HepG2 (cell line): ENCODE data around the gene TKFC. TPM values are rescaled to one million over a fixed set of nuclear protein-coding genes. Genes with fewer than 3 reads are reported as not detected.
A peak's percentile ranks its signal among the peaks of the same experiment; 100 is the strongest.

Experiments used
- ATAC-seq: fragments of 200-7000 bp; cut with Tn5 transposase; 3 replicates; pipeline ENCODE4 v1.9.1; 2020; ENCODE audit warnings: mild to moderate bottlenecking, moderate library complexity
- BruUV-seq: library from RNA; stranded (reverse); fragments of 400-500 nt; replicated peaks from 2 replicates; lab custom pipeline; 2021; lab: Mats Ljungman, UMichigan
- CTCF ChIA-PET: fragments of 300-600 bp; formaldehyde crosslinking; extraction: SDS; loops from one replicate; lab custom pipeline; 2021; ENCODE audit warnings: low total read pairs, inconsistent platforms, low intra/inter-chr PET ratio; lab: Yijun Ruan, JAX
- POLR2A ChIA-PET: fragments of 350-600 bp; sonication (Branson Sonifier 250); formaldehyde crosslinking; loops from one replicate; lab custom pipeline; 2020; ENCODE audit warnings: antibody characterized with exemption, inconsistent platforms; lab: Yijun Ruan, JAX
- DNase-seq: peaks from one replicate; pipeline ENCODE4 v3.0.0-alpha.2; 2015; ENCODE audit warnings: low spot score
- FAIRE-seq: peaks from 3 replicates; lab custom pipeline; 2011; peaks lifted over from hg19 to GRCh38; lab: Jason Lieb, UNC
- H2AFZ ChIP-seq: one replicate; pipeline ENCODE4 v1.6.1; 2011; ENCODE audit warnings: low read length, inconsistent platforms
- H3K27ac ChIP-seq: fragments of 300-600 bp; 3 replicates; pipeline ENCODE4 v1.8.0; 2011; ENCODE audit warnings: mixed run types, mild to moderate bottlenecking, mixed read lengths, low read length, inconsistent platforms; ENCODE audit not compliant: insufficient read depth; ENCODE audit errors: extremely low read length
- H3K27me3 ChIP-seq, 2 experiments: fragments of 200-600 bp in 1 of 2; 2 replicates in 1 of 2; 3 replicates in 1 of 2; pipeline versions ENCODE4 v1.6.0 to v1.8.0; 2011; ENCODE audit warnings: low read length in 2 of 2, mild to moderate bottlenecking in 2 of 2, moderate library complexity in 2 of 2, inconsistent platforms in 1 of 2; ENCODE audit not compliant: insufficient read depth in 2 of 2, control insufficient read depth in 1 of 2
- H3K36me3 ChIP-seq, 2 experiments: fragments of 200-600 bp in 1 of 2; replicated peaks in 1 of 2; 2 replicates in 1 of 2; 3 replicates in 1 of 2; pipeline versions ENCODE4 v1.5.1 to v1.8.0; 2011; ENCODE audit warnings: low read length in 2 of 2, inconsistent platforms in 1 of 2; ENCODE audit not compliant: insufficient read depth in 2 of 2, control insufficient read depth in 1 of 2
- H3K4me1 ChIP-seq: 2 replicates; pipeline ENCODE4 v1.5.1; 2012; ENCODE audit warnings: low read length, inconsistent platforms; ENCODE audit not compliant: insufficient read depth
- H3K4me2 ChIP-seq: 2 replicates; pipeline ENCODE4 v1.6.0; 2011; ENCODE audit warnings: low read depth, low read length, inconsistent platforms
- H3K4me3 ChIP-seq, 3 experiments: fragments of 200-600 bp in 1 of 3; sonication (generic), shearing (Covaris generic) in 1 of 3; replicated peaks in 1 of 3; 2 replicates each; pipeline ENCODE4 v1.5.1; 2011 to 2016; ENCODE audit warnings: low read length in 3 of 3, inconsistent platforms in 2 of 3, low read depth in 2 of 3, mild to moderate bottlenecking in 2 of 3, control low read depth in 1 of 3, mixed read lengths in 1 of 3; ENCODE audit not compliant: insufficient read depth in 1 of 3
- H3K79me2 ChIP-seq: one replicate; pipeline ENCODE4 v1.6.1; 2011; ENCODE audit warnings: low read length, inconsistent platforms; ENCODE audit not compliant: insufficient read depth
- H3K9ac ChIP-seq: 2 replicates; pipeline ENCODE4 v1.6.0; 2011; ENCODE audit warnings: mild to moderate bottlenecking, low read depth, low read length, inconsistent platforms; ENCODE audit not compliant: insufficient read depth
- H3K9me3 ChIP-seq: 2 replicates; pipeline ENCODE4 v1.5.1; 2012; ENCODE audit warnings: mild to moderate bottlenecking, low read length
- H4K20me1 ChIP-seq: 2 replicates; pipeline ENCODE4 v1.6.0; 2011; ENCODE audit warnings: inconsistent platforms, mild to moderate bottlenecking, low read length, moderate library complexity; ENCODE audit not compliant: insufficient read depth
- ARID2 ChIP-seq: sonication (generic); formaldehyde crosslinking; IDR thresholded peaks from 2 replicates; pipeline ENCODE4 v1.8.1; 2022; ENCODE audit warnings: mild to moderate bottlenecking, missing genetic modification reagents, borderline replicate concordance
- CCDC6 ChIP-seq: sonication (generic); formaldehyde crosslinking; IDR thresholded peaks from 2 replicates; pipeline ENCODE4 v1.8.1; 2022; ENCODE audit warnings: mild to moderate bottlenecking, missing genetic modification reagents, moderate library complexity
- DZIP1 ChIP-seq: sonication (generic); formaldehyde crosslinking; IDR thresholded peaks from 2 replicates; pipeline ENCODE4 v1.5.0; 2020; ENCODE audit warnings: mild to moderate bottlenecking, missing genetic modification reagents
- ETV5 ChIP-seq: IDR thresholded peaks from 2 replicates; pipeline ENCODE4 v1.6.1; 2018; ENCODE audit warnings: missing biosample characterization, missing genetic modification reagents, inconsistent platforms, borderline replicate concordance
- FOXK2 ChIP-seq: fragments of 450-650 bp; IDR thresholded peaks from 2 replicates; pipeline ENCODE4 v1.6.1; 2016
- FOXM1 ChIP-seq: sonication (generic); formaldehyde crosslinking; IDR thresholded peaks from 2 replicates; pipeline ENCODE4 v1.5.0; 2020; ENCODE audit warnings: missing genetic modification reagents
- HES4 ChIP-seq: sonication (generic); formaldehyde crosslinking; IDR thresholded peaks from 2 replicates; pipeline ENCODE4 v1.9.0; 2021; ENCODE audit warnings: mild to moderate bottlenecking, missing genetic modification reagents, borderline replicate concordance
- IRF9 ChIP-seq: sonication (generic); formaldehyde crosslinking; IDR thresholded peaks from 2 replicates; pipeline ENCODE4 v1.8.0; 2022; ENCODE audit warnings: missing genetic modification reagents, mild to moderate bottlenecking, borderline replicate concordance
- KDM5A ChIP-seq: fragments of 200-600 bp; sonication (generic); IDR thresholded peaks from 2 replicates; pipeline ENCODE4 v1.7.0; 2018; ENCODE audit warnings: antibody characterized with exemption, mild to moderate bottlenecking, low read length, borderline replicate concordance
- MXD4 ChIP-seq: IDR thresholded peaks from 2 replicates; pipeline ENCODE4 v1.6.1; 2016; ENCODE audit warnings: mild to moderate bottlenecking, missing biosample characterization, missing genetic modification reagents
- NAIF1 ChIP-seq: sonication (generic); formaldehyde crosslinking; IDR thresholded peaks from 2 replicates; pipeline ENCODE4 v1.5.0; 2020; ENCODE audit warnings: mild to moderate bottlenecking, missing genetic modification reagents, borderline replicate concordance
- SAP130 ChIP-seq: IDR thresholded peaks from 2 replicates; pipeline ENCODE4 v1.6.1; 2016; ENCODE audit warnings: low read depth
- TGIF2 ChIP-seq: IDR thresholded peaks from 2 replicates; pipeline ENCODE4 v1.6.1; 2016; ENCODE audit warnings: control low read depth, missing compliant biosample characterization
- THYN1 ChIP-seq: sonication (generic); formaldehyde crosslinking; IDR thresholded peaks from 2 replicates; pipeline ENCODE4 v1.8.1; 2023; ENCODE audit warnings: low read depth, mild to moderate bottlenecking, moderate library complexity, missing genetic modification reagents, borderline replicate concordance
- WIZ ChIP-seq: sonication (generic); formaldehyde crosslinking; IDR thresholded peaks from 2 replicates; pipeline ENCODE4 v1.5.1; 2020; ENCODE audit warnings: mild to moderate bottlenecking, missing genetic modification reagents
- ZBTB44 ChIP-seq: sonication (generic); formaldehyde crosslinking; IDR thresholded peaks from 2 replicates; pipeline ENCODE4 v1.4.0; 2020; ENCODE audit warnings: missing genetic modification reagents
- ZNF543 ChIP-seq: sonication (generic); formaldehyde crosslinking; IDR thresholded peaks from 2 replicates; pipeline ENCODE4 v1.4.0; 2020; ENCODE audit warnings: mild to moderate bottlenecking, missing genetic modification reagents
- ZNF792 ChIP-seq: IDR thresholded peaks from 2 replicates; pipeline ENCODE4 v1.6.1; 2016
- ZSCAN12 ChIP-seq: sonication (generic); formaldehyde crosslinking; IDR thresholded peaks from 2 replicates; pipeline ENCODE4 v1.9.0; 2021; ENCODE audit warnings: mild to moderate bottlenecking, missing genetic modification reagents
- WGBS: methylation state at CpG from one replicate; pipeline ENCODE4 v1.1.6; 2017; ENCODE audit warnings: low lambda C conversion rate; 5-methylcytosine and 5-hydroxymethylcytosine counted together
- in situ Hi-C: cut with HindIII; loops from 2 replicates; pipeline ENCODE4 v1.10.0; 2017; ENCODE audit warnings: low pct_unique_long_range_greater_than_20kb; ENCODE audit not compliant: extremely low pct_ligation_motif_present
- intact Hi-C: fragments of 100-400 bp; cut with micrococcal nuclease; formaldehyde crosslinking; loops from one replicate; pipeline ENCODE4 v1.10.0; 2022; ENCODE audit not compliant: unreplicated experiment
- polyA plus RNA-seq, 8 experiments: library from polyadenylated mRNA; depleted of rRNA in 3 of 8; stranded (reverse) in 7 of 8; unstranded in 1 of 8; fragments of >200 nt; fragmentation: Illumina TruSeq in 4 of 8; extraction: Trizol in 4 of 8; gene quantifications; 2 replicates each; pipeline versions ENCODE4 v1.2.1 to v1.2.3, GENCODE V29; 2011 to 2016; ENCODE audit warnings: low read depth in 4 of 8, missing spikeins in 1 of 8, mixed read lengths in 1 of 8; ENCODE audit not compliant: insufficient read depth in 1 of 8
- total RNA-seq, 5 experiments: library from RNA; depleted of rRNA; stranded (reverse); fragments of >200 nt; fragmentation: Illumina TruSeq; extraction: Trizol; gene quantifications; 2 replicates each; pipeline ENCODE4 v1.2.3, GENCODE V29; 2016; ENCODE audit warnings: low read depth in 1 of 5

TKFC gene
- total and polyA plus RNA-seq, 2 of the 13 experiments (the other 11 are each of a cell fraction or from before 2014, with no cell fraction given): 147 to 197 TPM

DNA sequence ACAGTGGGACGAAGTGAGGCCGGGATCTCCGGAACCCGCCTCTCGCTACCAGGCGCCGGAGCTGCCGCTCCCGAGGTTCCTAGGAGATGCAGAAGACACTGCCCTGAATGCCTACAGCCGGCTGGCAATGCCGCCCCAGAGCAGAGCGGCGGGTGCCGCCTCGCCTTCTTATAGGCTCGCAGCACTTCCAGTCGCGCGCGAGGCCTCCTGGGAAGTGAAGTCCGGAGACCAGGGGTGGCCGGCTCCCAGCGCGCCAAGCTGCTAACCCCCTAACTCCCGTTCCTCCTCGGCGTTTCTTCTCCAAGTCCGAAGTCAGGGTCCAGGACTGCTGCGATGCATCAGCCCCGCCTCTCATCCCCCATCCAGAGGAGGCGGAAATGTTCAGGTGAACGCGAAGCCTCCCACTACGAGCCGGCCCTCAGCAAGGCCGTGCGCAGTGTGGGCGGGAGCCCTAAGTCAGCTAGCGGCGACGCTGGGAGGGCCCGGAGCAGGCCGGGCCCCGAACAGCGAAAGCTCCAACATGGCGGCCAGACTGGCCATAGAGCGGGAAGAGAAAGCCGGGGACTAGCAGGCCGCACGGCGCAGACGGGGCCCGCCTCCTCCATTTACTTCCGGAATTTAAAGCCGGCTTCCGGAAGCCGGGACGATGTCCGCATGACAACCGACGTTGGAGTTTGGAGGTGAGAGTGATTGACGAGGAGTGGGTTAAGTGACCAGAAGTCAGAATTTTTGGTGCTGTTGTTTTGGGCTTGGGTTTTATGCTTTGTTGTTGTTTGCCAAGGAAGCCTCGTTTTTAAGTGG lies 28.9 kb downstream of the TKFC start, which contains the start of the genes CYB561A3 and TMEM138 (continued):
- 0 out of 2 replicates have a peak, but pooled peaks have one; percentile 61 for TF ChIP-seq IRF9
- TF ChIP-seq THYN1 (CRISPR knock-in tag): 0 out of 2 replicates have a peak, but pooled peaks have one; percentile 74
- peak; percentile 12; the same call in 1 of the 2 replicates for TF ChIP-seq ZSCAN12
- peak; percentile 83 for TF ChIP-seq ZNF543 (CRISPR knock-in tag)
- peak; percentile 34; the same call in 1 of the 2 replicates for TF ChIP-seq WIZ
- peak; percentile 58; the same call in 1 of the 2 replicates for TF ChIP-seq NAIF1
- TF ChIP-seq ZBTB44: peak; percentile 4
- TF ChIP-seq FOXK2: no peak
- TF ChIP-seq ZNF792: peak; percentile 68; the same call in 1 of the 2 replicates

DNA sequence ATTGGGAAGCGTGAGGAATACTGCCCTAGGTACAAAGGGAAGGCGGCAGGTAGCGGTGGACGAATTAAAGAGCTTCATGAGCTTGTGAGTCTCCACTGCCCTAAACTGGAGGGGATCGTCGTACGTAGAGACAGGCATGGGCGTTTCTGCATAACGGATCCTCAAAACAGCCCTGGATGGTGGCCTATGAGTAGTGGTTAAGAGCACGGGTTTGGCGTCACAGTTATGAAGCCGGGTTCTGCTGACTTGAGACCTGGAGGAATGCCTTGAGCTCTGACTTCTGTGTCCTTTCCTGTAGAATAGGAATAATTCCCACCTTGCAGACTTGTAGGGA lies 29.5 kb downstream of the TKFC start:
- Histone ChIP-seq H2AFZ (peak overlapping the region; percentile 32), H3K9ac (peak overlapping the region; percentile 98), H3K79me2 (peaks cover 17% of the 10 kb centered on the region), H3K27ac (peak overlapping the region; percentile 98), H3K36me3 (peaks cover 7 to 29% of the 10 kb centered on the region in 2 experiments), H3K4me1 (peaks cover 30% of the 10 kb centered on the region), H3K4me2 (peak overlapping the region; percentile 81), H4K20me1 (no peaks in the 10 kb centered on the region), H3K9me3 (no peaks in the 10 kb centered on the region), H3K27me3 (no peaks in the 10 kb centered on the region; a peak in 1 of 5 replicates), H3K4me3 (peak overlapping the region; percentile 74 to 80 (median 80))
- CTCF ChIA-PET: no interaction called here
- FAIRE-seq: no peak
- peak; percentile 20 for ATAC-seq
- BruUV-seq: TSS peak; percentile 72
- intact Hi-C loops (loop anchor here (2.0 kb wide), 1 partner anchor 28 kb away; no protein-coding TSS in a partner anchor), in situ Hi-C loops (no loop called here)
- peak; percentile 35 for DNase-seq
- POLR2A ChIA-PET: interaction anchor here (0.8 to 9.9 kb wide), 19 partner anchors 8 to 68 kb away, joined by 3 to 146 read pairs (median 12); partner anchors contain the start of genes CPSF7, DDB1, SDHAF2 and TKFC
- 0% methylated on average over 7 of the region's 12 CpGs for WGBS
- TF ChIP-seq TGIF2 (CRISPR knock-in tag) (peak; percentile 62; the same call in 1 of the 2 replicates), MXD4 (CRISPR knock-in tag) (no peak), DZIP1 (no peak), ARID2 (CRISPR knock-in tag) (0 out of 2 replicates have a peak, but pooled peaks have one; percentile 1), HES4 (CRISPR knock-in tag) (no peak), ETV5 (CRISPR knock-in tag) (no peak), KDM5A (0 out of 2 replicates have a peak, but pooled peaks have one; percentile 71), FOXM1 (CRISPR knock-in tag) (no peak), SAP130 (CRISPR knock-in tag) (peak; percentile 7; the same call in 1 of the 2 replicates), CCDC6 (CRISPR knock-in tag) (peak; percentile 37; the same call in 1 of the 2 replicates)
